Progenitor cell of endocrine pancreas (in vitro differentiated cells): ENCODE data around the gene KNDC1. TPM values are rescaled to one million over a fixed set of nuclear protein-coding genes. Genes with fewer than 3 reads are reported as not detected.

Source experiments
- DNase-seq: peaks from one replicate; pipeline ENCODE4 v3.0.0; 2021; ENCODE audit warnings: low spot score; ENCODE audit not compliant: unreplicated experiment
- H3K27ac Mint-ChIP-seq: 2 replicates; pipeline ENCODE4 v1.8.0; 2021; ENCODE audit warnings: mild to moderate bottlenecking, moderate library complexity, mixed read lengths
- H3K27me3 Mint-ChIP-seq: 2 replicates; pipeline ENCODE4 v1.8.0; 2021; ENCODE audit warnings: mixed read lengths
- H3K36me3 Mint-ChIP-seq: 2 replicates; pipeline ENCODE4 v1.8.0; 2022; ENCODE audit warnings: mixed read lengths; ENCODE audit not compliant: insufficient read depth
- H3K4me1 Mint-ChIP-seq: 2 replicates; pipeline ENCODE4 v1.8.0; 2021; ENCODE audit warnings: low read depth, mixed read lengths
- H3K4me3 Mint-ChIP-seq: 2 replicates; pipeline ENCODE4 v1.8.0; 2021; ENCODE audit warnings: low read depth, mild to moderate bottlenecking, moderate library complexity, mixed read lengths
- H3K9me3 Mint-ChIP-seq: 2 replicates; pipeline ENCODE4 v1.8.0; 2021; ENCODE audit warnings: low read depth, mixed read lengths
- total RNA-seq: library from RNA; stranded (reverse); gene quantifications from 2 replicates; pipeline ENCODE4 v1.2.1, GENCODE V29; 2021
- TF ChIP-seq, protein P1 (sequence below): fragments of 200-600 bp; sonication (generic); IDR thresholded peaks from one replicate; pipeline ENCODE4 v1.5.0; 2021; ENCODE audit warnings: antibody characterized with exemption, mild to moderate bottlenecking; ENCODE audit not compliant: unreplicated experiment

The KNDC1 gene
- total RNA-seq, 1 donor from 2014 or later, result 14.2 TPM

DNA sequence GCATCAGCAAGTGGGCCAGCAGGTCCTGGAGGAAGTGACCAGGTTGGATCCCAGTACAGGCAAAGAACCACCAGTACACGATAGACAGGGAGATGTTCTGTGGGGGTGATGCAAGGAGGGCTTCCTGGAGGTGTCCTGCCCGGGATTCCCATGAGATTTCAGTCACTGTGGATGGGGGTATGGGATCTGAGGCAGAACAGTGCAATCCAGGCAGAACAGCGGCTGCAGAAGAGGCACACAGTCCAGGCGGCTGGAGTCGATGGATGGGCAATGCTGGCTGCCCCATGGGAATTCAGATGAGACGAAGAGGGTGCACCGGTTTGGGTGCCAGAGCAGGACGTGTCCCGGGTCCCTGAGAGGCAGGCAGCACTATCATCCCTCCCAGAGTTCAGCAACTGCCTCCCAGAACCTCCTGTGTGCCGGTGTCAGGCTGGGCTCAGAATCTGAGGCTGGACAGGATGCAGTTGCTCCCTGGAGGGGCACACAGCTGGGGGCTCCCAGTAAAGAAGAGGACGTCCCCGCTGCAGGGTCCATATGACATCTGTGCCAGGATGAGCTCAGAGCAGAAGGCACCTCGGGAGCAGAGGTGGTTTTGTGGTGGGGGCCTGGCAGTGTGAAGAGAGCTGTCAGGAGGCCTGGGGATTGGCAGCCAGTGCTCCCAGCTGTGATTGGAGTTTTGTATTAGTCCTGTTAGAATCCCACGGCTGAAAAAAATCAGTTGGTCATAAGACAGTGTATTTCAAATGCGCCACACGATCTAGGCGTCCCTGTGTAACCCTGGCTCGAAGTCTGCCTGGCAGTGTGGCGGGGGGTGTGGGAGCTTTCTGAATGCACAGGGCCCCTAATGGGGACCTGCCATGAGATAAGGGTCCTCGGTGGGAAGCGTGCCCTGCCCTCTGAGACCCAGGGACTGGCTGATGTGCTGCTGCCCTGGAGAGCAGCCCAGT lies 3.2 kb downstream of the KNDC1 start:
- no peaks in the 10 kb centered on the region for H3K9me3 Mint-ChIP-seq
- no peak overlapping the region for H3K27ac Mint-ChIP-seq
- peak; percentile 8 for DNase-seq
- no peak overlapping the region for H3K4me3 Mint-ChIP-seq
- peaks cover 1% of the 10 kb centered on the region for H3K4me1 Mint-ChIP-seq
- H3K36me3 Mint-ChIP-seq, result peaks cover 6% of the 10 kb centered on the region
- TF ChIP-seq, protein P1, sequence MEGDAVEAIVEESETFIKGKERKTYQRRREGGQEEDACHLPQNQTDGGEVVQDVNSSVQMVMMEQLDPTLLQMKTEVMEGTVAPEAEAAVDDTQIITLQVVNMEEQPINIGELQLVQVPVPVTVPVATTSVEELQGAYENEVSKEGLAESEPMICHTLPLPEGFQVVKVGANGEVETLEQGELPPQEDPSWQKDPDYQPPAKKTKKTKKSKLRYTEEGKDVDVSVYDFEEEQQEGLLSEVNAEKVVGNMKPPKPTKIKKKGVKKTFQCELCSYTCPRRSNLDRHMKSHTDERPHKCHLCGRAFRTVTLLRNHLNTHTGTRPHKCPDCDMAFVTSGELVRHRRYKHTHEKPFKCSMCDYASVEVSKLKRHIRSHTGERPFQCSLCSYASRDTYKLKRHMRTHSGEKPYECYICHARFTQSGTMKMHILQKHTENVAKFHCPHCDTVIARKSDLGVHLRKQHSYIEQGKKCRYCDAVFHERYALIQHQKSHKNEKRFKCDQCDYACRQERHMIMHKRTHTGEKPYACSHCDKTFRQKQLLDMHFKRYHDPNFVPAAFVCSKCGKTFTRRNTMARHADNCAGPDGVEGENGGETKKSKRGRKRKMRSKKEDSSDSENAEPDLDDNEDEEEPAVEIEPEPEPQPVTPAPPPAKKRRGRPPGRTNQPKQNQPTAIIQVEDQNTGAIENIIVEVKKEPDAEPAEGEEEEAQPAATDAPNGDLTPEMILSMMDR, result no peak
- H3K27me3 Mint-ChIP-seq, result peaks cover 13% of the 10 kb centered on the region

DNA sequence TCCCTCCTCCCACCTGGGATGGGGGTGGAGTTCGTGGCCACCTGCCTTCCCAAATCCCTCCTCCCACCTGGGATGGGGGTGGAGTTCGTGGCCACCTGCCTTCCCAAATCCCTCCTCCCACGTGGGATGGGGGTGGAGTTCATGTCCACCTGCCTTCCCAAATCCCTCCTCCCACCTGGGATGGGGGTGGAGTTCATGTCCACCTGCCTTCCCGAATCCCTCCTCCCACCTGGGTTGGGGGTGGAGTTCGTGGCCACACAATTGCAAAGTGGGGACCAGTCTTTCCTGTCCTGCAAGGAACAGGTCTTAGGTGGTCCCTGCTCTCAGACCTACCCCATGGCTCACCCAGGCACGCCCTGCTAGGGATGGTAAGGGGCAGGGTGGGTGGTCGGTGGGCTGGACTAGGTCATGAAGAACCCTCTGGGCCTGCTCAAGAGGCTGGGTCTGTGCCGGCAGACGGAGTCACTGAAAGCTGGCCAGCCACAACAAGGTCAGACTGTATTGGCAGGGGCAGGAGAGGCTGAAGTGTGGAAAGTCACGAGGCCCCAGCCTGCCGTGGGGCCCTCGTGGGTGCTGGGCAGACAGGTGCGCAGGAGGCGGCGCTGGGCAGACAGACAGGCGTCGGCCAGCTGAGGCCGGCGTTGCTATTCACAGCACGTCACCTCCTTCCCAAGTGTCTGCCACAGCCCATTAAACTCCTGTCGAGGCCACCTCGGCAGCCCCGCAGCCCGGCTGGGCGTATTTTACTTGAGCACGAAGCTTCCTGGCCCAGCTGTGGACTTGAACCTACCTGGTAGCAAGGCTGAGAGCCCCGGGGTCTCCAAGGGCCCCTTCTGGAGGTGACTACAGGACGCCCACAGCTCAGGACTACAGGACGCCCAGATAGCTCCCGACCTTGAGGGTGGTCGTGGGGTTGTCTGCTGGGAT lies 4.1 kb downstream of the KNDC1 start:
- Mint-ChIP-seq H3K36me3 (peaks cover 6% of the 10 kb centered on the region), H3K4me1 (peaks cover 1% of the 10 kb centered on the region), H3K4me3 (no peak overlapping the region), H3K27me3 (peaks cover 13% of the 10 kb centered on the region), H3K27ac (no peak overlapping the region), H3K9me3 (no peaks in the 10 kb centered on the region)
- TF ChIP-seq, protein P1, result no peak
- peak; percentile 6 for DNase-seq

DNA sequence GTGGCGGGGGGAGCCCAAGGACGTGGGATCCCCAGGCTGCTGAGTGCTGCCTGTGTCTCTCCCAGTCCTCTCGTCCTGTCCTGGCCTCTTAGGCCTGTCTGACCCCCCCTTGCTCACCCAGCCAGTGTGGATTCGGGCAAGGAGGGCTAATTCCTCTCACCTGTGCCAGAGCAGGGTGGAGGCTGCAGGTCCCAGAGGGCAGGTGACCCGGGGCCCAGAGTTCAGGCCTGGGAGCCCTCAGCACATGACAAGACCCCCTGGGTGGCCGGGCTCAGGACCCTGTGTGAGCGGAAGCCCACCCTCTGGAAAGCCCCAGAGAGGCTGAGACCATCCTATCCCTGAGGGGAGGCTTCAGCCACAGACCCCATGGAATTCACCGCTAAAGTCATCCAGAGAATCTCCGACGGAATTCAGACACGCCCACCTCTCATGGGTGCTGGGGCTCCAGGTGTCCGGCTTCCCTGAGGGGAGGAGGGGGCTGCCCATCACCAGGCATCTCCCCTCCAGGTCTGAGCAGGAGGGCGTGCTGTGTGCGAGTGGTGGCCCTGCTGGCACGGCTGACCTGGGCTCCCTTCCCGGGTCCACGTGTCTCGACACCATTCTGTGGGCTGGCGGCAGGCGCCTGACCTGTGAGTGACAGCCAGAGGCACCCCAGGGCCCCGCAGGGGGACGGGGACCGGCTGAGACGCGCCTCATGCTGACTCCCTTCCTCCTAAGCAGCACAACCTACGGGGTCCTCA lies 5.0 kb downstream of the KNDC1 start:
- H3K27ac Mint-ChIP-seq, result no peak overlapping the region
- TF ChIP-seq, protein P1, result no peak
- no peaks in the 10 kb centered on the region for H3K9me3 Mint-ChIP-seq
- DNase-seq, result no peak
- H3K36me3 Mint-ChIP-seq, result peaks cover 6% of the 10 kb centered on the region
- no peak overlapping the region for H3K4me3 Mint-ChIP-seq
- H3K27me3 Mint-ChIP-seq, result peaks cover 13% of the 10 kb centered on the region
- peaks cover 1% of the 10 kb centered on the region for H3K4me1 Mint-ChIP-seq

DNA sequence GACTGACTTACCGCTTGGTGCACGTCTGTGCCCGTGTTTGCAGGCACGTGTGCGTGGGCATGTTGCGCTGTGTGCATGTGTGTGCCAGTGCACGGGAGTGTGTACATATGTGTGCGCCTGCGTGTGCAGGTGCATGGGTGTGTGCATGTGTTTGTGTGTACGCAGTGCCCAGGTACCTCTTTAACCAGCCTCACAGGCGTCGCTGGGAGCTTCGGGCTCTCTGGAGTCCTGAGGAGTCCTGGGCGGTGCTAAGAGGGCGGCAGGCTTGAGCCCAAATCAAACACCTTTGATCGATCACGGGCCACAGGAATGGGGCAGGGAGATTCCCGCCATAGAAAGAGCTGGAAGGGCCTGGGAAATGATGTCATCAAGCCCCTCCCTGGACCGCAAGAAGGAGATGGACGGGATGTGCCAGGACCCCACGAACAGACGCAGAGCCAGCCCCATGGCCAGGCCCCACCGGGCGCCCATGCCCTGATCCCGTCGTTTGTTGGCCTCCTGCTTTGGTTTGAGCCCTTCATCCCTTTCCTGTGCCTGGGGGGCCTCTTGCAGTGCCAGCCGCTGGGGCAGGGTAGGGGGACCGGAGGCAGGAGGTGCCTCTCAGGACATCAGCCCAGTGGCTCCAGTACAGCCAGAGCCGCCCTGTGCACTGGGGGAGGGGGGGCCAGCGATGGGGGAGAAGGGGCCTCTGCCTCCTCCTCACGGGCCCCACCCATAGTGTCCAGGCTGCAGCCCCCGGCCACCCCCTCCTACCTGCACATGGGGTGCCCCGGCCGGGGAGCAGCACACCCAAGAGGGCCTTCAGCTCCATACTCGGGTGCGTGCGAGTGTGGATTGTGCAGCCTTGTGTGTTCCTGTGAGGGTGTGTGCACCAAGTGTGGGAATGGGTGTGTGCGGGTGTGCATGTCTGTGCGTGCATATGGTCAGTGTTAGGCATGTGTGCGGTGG lies 5.8 kb downstream of the KNDC1 start:
- Mint-ChIP-seq H3K4me3 (no peak overlapping the region), H3K36me3 (peaks cover 6% of the 10 kb centered on the region), H3K9me3 (no peaks in the 10 kb centered on the region), H3K27me3 (peaks cover 13% of the 10 kb centered on the region), H3K27ac (no peak overlapping the region), H3K4me1 (peaks cover 1% of the 10 kb centered on the region)
- DNase-seq, result no peak
- TF ChIP-seq, protein P1, result no peak
